Spleen (tissue), 11 donors: ENCODE data around the gene AKAP6. TPM values are rescaled to one million over a fixed set of nuclear protein-coding genes. Genes with fewer than 3 reads are reported as not detected.

Experiments
- DNase-seq: peaks from one replicate; pipeline ENCODE4 v3.0.0-alpha.2; 2020
- H3K27ac ChIP-seq, 8 donors: fragments of 200-600 bp; sonication (generic) in 7 of 8; 1 replicate in 4 of 8; 2 replicates in 4 of 8; pipeline versions ENCODE4 v1.5.0 to v1.8.0; 2016 to 2021; ENCODE audit warnings: inconsistent platforms in 4 of 8, mild to moderate bottlenecking in 4 of 8, moderate library complexity in 1 of 8
- H3K27me3 ChIP-seq, 7 donors: fragments of 200-600 bp; sonication (generic) in 6 of 7; replicated peaks in 1 of 7; 1 replicate in 4 of 7; 2 replicates in 3 of 7; pipeline versions ENCODE4 v1.5.0 to v1.8.0; 2016 to 2021; ENCODE audit warnings: inconsistent platforms in 3 of 7, mild to moderate bottlenecking in 1 of 7
- H3K36me3 ChIP-seq, 6 donors: fragments of 200-600 bp; sonication (generic) in 5 of 6; 1 replicate in 4 of 6; 2 replicates in 2 of 6; pipeline versions ENCODE4 v1.5.0 to v1.8.0; 2016 to 2021; ENCODE audit warnings: inconsistent platforms in 2 of 6
- H3K4me1 ChIP-seq, 6 donors: fragments of 200-600 bp; sonication (generic) in 5 of 6; 1 replicate in 3 of 6; 2 replicates in 3 of 6; pipeline versions ENCODE4 v1.5.0 to v1.8.0; 2016 to 2021; ENCODE audit warnings: inconsistent platforms in 3 of 6
- H3K4me3 ChIP-seq, 8 donors: fragments of 200-600 bp; sonication (generic) in 7 of 8; 1 replicate in 4 of 8; 2 replicates in 4 of 8; pipeline versions ENCODE4 v1.5.0 to v1.8.0; 2016 to 2021; ENCODE audit warnings: inconsistent platforms in 4 of 8, mild to moderate bottlenecking in 4 of 8, moderate library complexity in 2 of 8
- H3K9me3 ChIP-seq, 8 donors: fragments of 200-600 bp; sonication (generic) in 7 of 8; 1 replicate in 4 of 8; 2 replicates in 4 of 8; pipeline versions ENCODE4 v1.5.0 to v1.8.0; 2016 to 2021; ENCODE audit warnings: inconsistent platforms in 4 of 8
- CTCF ChIP-seq, 11 experiments: fragments of 200-600 bp in 7 of 11; fragments of 450-650 bp in 4 of 11; sonication (generic) in 4 of 11; IDR thresholded peaks in 8 of 11; conservative IDR thresholded peaks in 3 of 11; 1 replicate in 7 of 11; 2 replicates in 4 of 11; pipeline versions ENCODE4 v1.4.0 to v1.8.0; 2016 to 2021; ENCODE audit warnings: antibody characterized with exemption in 11 of 11, inconsistent platforms in 4 of 11, mild to moderate bottlenecking in 1 of 11
- POLR2A ChIP-seq, 3 donors: fragments of 450-650 bp; IDR thresholded peaks; one replicate each; pipeline ENCODE4 v1.5.1; 2017; ENCODE audit warnings: antibody characterized with exemption in 3 of 3, mild to moderate bottlenecking in 1 of 3
- POLR2AphosphoS5 ChIP-seq, 3 donors: sonication (generic); formaldehyde crosslinking; IDR thresholded peaks; one replicate each; pipeline ENCODE4 v1.5.1; 2017; ENCODE audit warnings: antibody characterized with exemption in 3 of 3
- WGBS, 5 donors: extraction: QIAGEN DNeasy Blood & Tissue Kit in 3 of 5; methylation state at CpG; one replicate each; pipeline versions ENCODE4 v1.1.5 to v1.1.7; 2013 to 2018; 5-methylcytosine and 5-hydroxymethylcytosine counted together
- intact Hi-C: fragments of 100-400 bp; cut with DNase I; formaldehyde crosslinking; loops from one replicate; pipeline ENCODE4 v1.15.0; 2023; ENCODE audit warnings: low total_unique reads
- polyA plus RNA-seq, 3 donors: library from polyadenylated mRNA; stranded (reverse); fragments of 200-250 nt; gene quantifications; one replicate each; pipeline ENCODE4 v1.2.1, GENCODE V29; 2013
- total RNA-seq, 7 donors: library from RNA; depleted of rRNA in 3 of 7; stranded (reverse); fragments of >200 nt in 3 of 7; fragmentation: NEBNext Ultra II Directional in 4 of 7; extraction: Animal tissue kit (Norgen Biotek cat#: 25700) in 4 of 7; gene quantifications; one replicate each; pipeline versions ENCODE4 v1.1.0 to v1.2.1, GENCODE V29; 2016 to 2021
- donor health status: healthy with polysubstance abuse.
- donor health status: DM: no; HTN: no; CAD: no; lungs with moderate emphysema.
- donor health status: DM: no; HTN: no; CAD: no.
- donor health status: Bipolar disorder and iron deficiency.
- donor health status: healthy.
- donor health status: DM: no; HTN: no; CAD: no.
- donor health status: DM: yes; HTN: yes; CAD: no.

The AKAP6 gene
- total and polyA plus RNA-seq, 10 donors, result 0.20 to 12.1 (median 4.8) TPM

- Histone ChIP-seq H3K4me1 (no peaks in the 10 kb centered on the region), H3K4me3 (no peak overlapping the region), H3K36me3 (no peaks in the 10 kb centered on the region), H3K27me3 (peaks cover 0 to 8% (median 0%) of the 10 kb centered on the region in 7 donors), H3K27ac (no peak overlapping the region), H3K9me3 (no peaks in the 10 kb centered on the region)
- no peak for DNase-seq
- intact Hi-C loops, result no loop called here
- WGBS, 5 donors, result 60 to 76% (median 68%) methylated on average over 1 of the region's 1 CpG
- peak in 7 of 11 experiments; percentile 11 to 38 (median 26) for TF ChIP-seq CTCF (IDR thresholded peaks at IDR 0.05 in 8 of 11, conservative IDR thresholded peaks at IDR 0.05 in 3 of 11)
- TF ChIP-seq POLR2AphosphoS5 (IDR thresholded peaks at IDR 0.05), result no peak
- no peak for TF ChIP-seq POLR2A (IDR thresholded peaks at IDR 0.05)
Measured at GRCh38 chr14:32513571-32514009, 184.5 kb downstream of the AKAP6 start.

GRCh38 chr14:32514236-32514635 lies 185.1 kb downstream of the AKAP6 start:
- no peak overlapping the region for H3K27ac ChIP-seq
- H3K27me3 ChIP-seq, result peaks cover 0 to 8% (median 0%) of the 10 kb centered on the region in 7 donors
- 0 to 82% (median 72%) methylated on average over 1 of the region's 1 CpG for WGBS, 5 donors
- intact Hi-C loops, result no loop called here
- H3K36me3 ChIP-seq, result no peaks in the 10 kb centered on the region
- no peaks in the 10 kb centered on the region for H3K9me3 ChIP-seq
- no peak for DNase-seq
- TF ChIP-seq POLR2AphosphoS5 (IDR thresholded peaks at IDR 0.05), result no peak
- TF ChIP-seq CTCF (IDR thresholded peaks at IDR 0.05 in 8 of 11, conservative IDR thresholded peaks at IDR 0.05 in 3 of 11), result no peak
- no peak for TF ChIP-seq POLR2A (IDR thresholded peaks at IDR 0.05)
- H3K4me3 ChIP-seq, result no peak overlapping the region
- H3K4me1 ChIP-seq, result no peaks in the 10 kb centered on the region

- H3K27ac ChIP-seq, result no peak overlapping the region
- H3K4me3 ChIP-seq, result no peak overlapping the region
- H3K4me1 ChIP-seq, result no peaks in the 10 kb centered on the region
- intact Hi-C loops, result no loop called here
- H3K36me3 ChIP-seq, result no peaks in the 10 kb centered on the region
- no peaks in the 10 kb centered on the region for H3K9me3 ChIP-seq
- no peak for DNase-seq
- TF ChIP-seq POLR2A (IDR thresholded peaks at IDR 0.05) (no peak), CTCF (IDR thresholded peaks at IDR 0.05 in 8 of 11, conservative IDR thresholded peaks at IDR 0.05 in 3 of 11) (no peak), POLR2AphosphoS5 (IDR thresholded peaks at IDR 0.05) (no peak)
- peaks cover 0 to 8% (median 0%) of the 10 kb centered on the region in 7 donors for H3K27me3 ChIP-seq
Measured at GRCh38 chr14:32514681-32515080, 185.6 kb downstream of the AKAP6 start.

- H3K27me3 ChIP-seq, result no peaks in the 10 kb centered on the region
- H3K27ac ChIP-seq, result no peak overlapping the region
- no peaks in the 10 kb centered on the region for H3K36me3 ChIP-seq
- peaks cover 0 to 6% (median 0%) of the 10 kb centered on the region in 8 donors for H3K9me3 ChIP-seq
- WGBS, 5 donors, result 70 to 88% (median 85%) methylated on average over 3 of the region's 3 CpGs
- no peak for DNase-seq
- H3K4me3 ChIP-seq, result no peak overlapping the region
- TF ChIP-seq POLR2AphosphoS5 (IDR thresholded peaks at IDR 0.05) (no peak), CTCF (IDR thresholded peaks at IDR 0.05 in 8 of 11, conservative IDR thresholded peaks at IDR 0.05 in 3 of 11) (no peak), POLR2A (IDR thresholded peaks at IDR 0.05) (no peak)
- no peaks in the 10 kb centered on the region for H3K4me1 ChIP-seq
- intact Hi-C loops, result no loop called here
Measured at GRCh38 chr14:32524609-32525375, 195.7 kb downstream of the AKAP6 start.
